Pancreas (tissue), 10 donors: ENCODE results near the gene PCDHGB7. TPM values are rescaled to one million over a fixed set of nuclear protein-coding genes. Genes with fewer than 3 reads are reported as not detected.

Experiments used
- ATAC-seq, 4 donors: fragments of 200-7000 bp; cut with Tn5 transposase; one replicate each; pipeline versions ENCODE4 v1.8.0 to v1.9.1; 2020; ENCODE audit warnings: mild to moderate bottlenecking in 4 of 4, moderate library complexity in 4 of 4
- DNase-seq, 6 donors: peaks; one replicate each; pipeline ENCODE4 v3.0.0-alpha.2; 2020
- FAIRE-seq: peaks from 2 replicates; lab custom pipeline; 2012; peaks lifted over from hg19 to GRCh38; lab: Jason Lieb, UNC
- H3K27ac ChIP-seq, 4 donors: fragments of 200-600 bp; sonication (generic); 1 replicate in 3 of 4; 2 replicates in 1 of 4; pipeline versions ENCODE4 v1.5.0 to v1.8.0; 2020
- H3K27me3 ChIP-seq, 4 donors: fragments of 200-600 bp; one replicate each; pipeline ENCODE4 v1.8.0; 2021
- H3K36me3 ChIP-seq, 3 donors: fragments of 200-600 bp; sonication (generic) in 1 of 3; one replicate each; pipeline versions ENCODE4 v1.5.0 to v1.8.0; 2020 to 2021
- H3K4me1 ChIP-seq, 3 donors: fragments of 200-600 bp; one replicate each; pipeline ENCODE4 v1.8.0; 2021
- H3K4me3 ChIP-seq, 4 donors: fragments of 200-600 bp; sonication (generic) in 2 of 4; one replicate each; pipeline versions ENCODE4 v1.5.0 to v1.8.0; 2020 to 2021
- H3K9me3 ChIP-seq, 4 donors: fragments of 200-600 bp; one replicate each; pipeline ENCODE4 v1.8.0; 2021
- CTCF ChIP-seq, 4 donors: fragments of 200-600 bp; sonication (generic) in 3 of 4; IDR thresholded peaks; one replicate each; pipeline versions ENCODE4 v1.5.0 to v1.8.0; 2021; ENCODE audit warnings: antibody characterized with exemption in 4 of 4
- WGBS, 2 donors: extraction: QIAGEN DNeasy Blood & Tissue Kit; methylation state at CpG; one replicate each; pipeline ENCODE4 v1.1.7; 2013; 5-methylcytosine and 5-hydroxymethylcytosine counted together
- intact Hi-C, 3 donors: fragments of 100-400 bp; cut with DNase I; formaldehyde crosslinking; loops; one replicate each; pipeline versions ENCODE4 v1.11.1 to v1.14.2; 2022
- polyA plus RNA-seq, 2 donors: library from polyadenylated mRNA; stranded (reverse); fragments of 200-250 nt; gene quantifications; one replicate each; pipeline ENCODE4 v1.2.3, GENCODE V29; 2013
- total RNA-seq, 6 donors: library from RNA; stranded (reverse); fragmentation: NEBNext Ultra II Directional in 4 of 6; extraction: Animal tissue kit (Norgen Biotek cat#: 25700) in 4 of 6; gene quantifications; one replicate each; pipeline versions ENCODE4 v1.2.1 to v1.2.4, GENCODE V29; 2021 to 2023
- donor health status: healthy with polysubstance abuse.
- donor health status: DM: no; HTN: no; CAD: no; lungs with moderate emphysema.
- donor health status: DM: no; HTN: no; CAD: no.
- donor health status: control.
- donor health status: control.
- donor health status: Bipolar disorder and iron deficiency.
- donor health status: DM: yes; HTN: yes; CAD: no.
- donor health status: DM: no; HTN: no; CAD: no.
- donor health status: DM: no; HTN: no; CAD: no.
- donor health status: DM: yes; HTN: yes; CAD: no.

PCDHGB7 gene
- total and polyA plus RNA-seq, 8 donors = 1.0 to 5.6 (median 3.7) TPM

GRCh38 chr5:141398608-141399007, 18.9 kb upstream of the PCDHGB7 start:
- Histone ChIP-seq H3K27ac (no peak overlapping the region), H3K4me1 (peaks cover 0 to 2% (median 0%) of the 10 kb centered on the region in 3 donors), H3K9me3 (peaks cover 0 to 10% (median 2%) of the 10 kb centered on the region in 4 donors), H3K27me3 (no peaks in the 10 kb centered on the region), H3K4me3 (peak overlapping the region in 1 of 4 donors; percentile 13), H3K36me3 (no peaks in the 10 kb centered on the region)
- intact Hi-C loops = no loop called here
- WGBS, 2 donors = 18 to 22% methylated on average over 15 of the region's 15 CpGs
- FAIRE-seq = no peak
- no peak for ATAC-seq
- DNase-seq = no peak
- no peak for TF ChIP-seq CTCF (IDR thresholded peaks at IDR 0.05)

GRCh38 chr5:141399555-141400258, 17.8 kb upstream of the PCDHGB7 start:
- H3K4me3 ChIP-seq = no peak overlapping the region
- FAIRE-seq = no peak
- H3K27ac ChIP-seq = no peak overlapping the region
- DNase-seq = peak in 1 of 6 donors; percentile 32
- intact Hi-C loops = loop anchor here in 1 of 3 donors (10.0 kb wide), 1 partner anchor 155 kb away; no protein-coding TSS in a partner anchor
- ATAC-seq = no peak
- WGBS, 2 donors = 20 to 21% methylated on average over 53 to 61 of the region's 61 CpGs
- peaks cover 0 to 6% (median 2%) of the 10 kb centered on the region in 4 donors for H3K9me3 ChIP-seq
- H3K4me1 ChIP-seq = peaks cover 0 to 2% (median 0%) of the 10 kb centered on the region in 3 donors
- no peaks in the 10 kb centered on the region for H3K36me3 ChIP-seq
- no peaks in the 10 kb centered on the region for H3K27me3 ChIP-seq
- TF ChIP-seq CTCF (IDR thresholded peaks at IDR 0.05) = no peak

GRCh38 chr5:141402553-141403243, 14.8 kb upstream of the PCDHGB7 start, which contains the start of gene PCDHGA9:
PCDHGA9 (plus strand) TSS chr5:141402778; CDS start chr5:141402953, 175 bp downstream.
- Histone ChIP-seq H3K4me1 (peaks cover 0 to 2% (median 0%) of the 10 kb centered on the region in 3 donors), H3K4me3 (peak within 1 kb of the TSS in 1 of 4 donors; percentile 18), H3K9me3 (peaks cover 0 to 6% (median 2%) of the 10 kb centered on the region in 4 donors), H3K27me3 (no peaks in the 10 kb centered on the region), H3K27ac (no peak within 1 kb of the TSS), H3K36me3 (no peaks in the 10 kb centered on the region)
- no peak for TF ChIP-seq CTCF (IDR thresholded peaks at IDR 0.05)
- DNase-seq (peak in 1 of 6 donors; percentile 36), ATAC-seq (peak in 2 of 4 donors; percentile 29 to 45), FAIRE-seq (no peak)
- intact Hi-C loops = loop anchor here in 1 of 3 donors (10.0 kb wide), 1 partner anchor 152 kb away; no protein-coding TSS in a partner anchor
- 18 to 25% methylated on average over 27 of the region's 27 CpGs for WGBS, 2 donors

GRCh38 chr5:141403387-141403786, 14.1 kb upstream of the PCDHGB7 start:
- no peak overlapping the region for H3K27ac ChIP-seq
- ATAC-seq = no peak
- no peak for TF ChIP-seq CTCF (IDR thresholded peaks at IDR 0.05)
- no peaks in the 10 kb centered on the region for H3K36me3 ChIP-seq
- intact Hi-C loops = loop anchor here in 1 of 3 donors (10.0 kb wide), 1 partner anchor 151 kb away; no protein-coding TSS in a partner anchor
- H3K9me3 ChIP-seq = peaks cover 0 to 6% (median 2%) of the 10 kb centered on the region in 4 donors
- H3K4me1 ChIP-seq = peaks cover 0 to 2% (median 0%) of the 10 kb centered on the region in 3 donors
- H3K27me3 ChIP-seq = no peaks in the 10 kb centered on the region
- FAIRE-seq = no peak
- DNase-seq = peak in 1 of 6 donors; percentile 34
- H3K4me3 ChIP-seq = no peak overlapping the region
- WGBS, 2 donors = 23 to 27% methylated on average over 22 of the region's 22 CpGs
